GM12878 (cell line): ENCODE results near the gene SEC14L6. TPM values are rescaled to one million over a fixed set of nuclear protein-coding genes. Genes with fewer than 3 reads are reported as not detected.

Experiments
- ATAC-seq: fragments of 200-7000 bp; cut with Tn5 transposase; 3 replicates; pipeline ENCODE4 v1.9.1; 2020; ENCODE audit warnings: mild to moderate bottlenecking, moderate library complexity
- BruUV-seq: library from RNA; stranded (reverse); fragments of 400-500 nt; replicated peaks from 2 replicates; lab custom pipeline; 2021; lab: Mats Ljungman, UMichigan
- CTCF ChIA-PET: fragments of 300-600 bp; sonication (Branson Sonifier 250); formaldehyde crosslinking; extraction: SDS; loops from one replicate; lab custom pipeline; 2021; ENCODE audit warnings: inconsistent platforms; lab: Yijun Ruan, JAX
- POLR2A ChIA-PET: fragments of 350-600 bp; formaldehyde crosslinking; extraction: SDS; loops from one replicate; lab custom pipeline; 2021; ENCODE audit warnings: inconsistent platforms; lab: Charles Lee
- RAD21 ChIA-PET: fragments of 300-600 bp; sonication (Branson Sonifier 250); formaldehyde crosslinking; loops from one replicate; lab custom pipeline; 2023; ENCODE audit warnings: antibody characterized with exemption; ENCODE audit not compliant: unreplicated experiment; lab: Charles Lee
- SMC1A ChIA-PET: fragments of 300-600 bp; sonication (Branson Sonifier 250); formaldehyde crosslinking; loops from one replicate; lab custom pipeline; 2023; ENCODE audit not compliant: unreplicated experiment, uncharacterized antibody; lab: Charles Lee
- DNase-seq: peaks from one replicate; pipeline ENCODE4 v3.0.0-alpha.2; 2011; ENCODE audit warnings: low read depth, low spot score
- FAIRE-seq: peaks from 3 replicates; lab custom pipeline; 2011; peaks lifted over from hg19 to GRCh38; lab: Jason Lieb, UNC
- H2AFZ ChIP-seq: 2 replicates; pipeline ENCODE4 v1.6.0; 2011; ENCODE audit warnings: low read depth, low read length, control low read depth; ENCODE audit not compliant: control insufficient read depth
- H3K27ac ChIP-seq: 2 replicates; pipeline ENCODE4 v1.5.1; 2011; ENCODE audit warnings: control low read depth; ENCODE audit not compliant: control insufficient read depth, insufficient read depth
- H3K27me3 ChIP-seq, 2 experiments: replicated peaks in 1 of 2; 2 replicates each; pipeline versions ENCODE4 v1.6.0 to v1.6.1; 2011; ENCODE audit warnings: low read length in 1 of 2; ENCODE audit not compliant: control insufficient read depth in 2 of 2, insufficient read depth in 2 of 2
- H3K36me3 ChIP-seq, 2 experiments: 2 replicates each; pipeline ENCODE4 v1.5.1; 2011; ENCODE audit warnings: low read length in 1 of 2; ENCODE audit not compliant: control insufficient read depth in 2 of 2, insufficient read depth in 2 of 2
- H3K4me1 ChIP-seq: 2 replicates; pipeline ENCODE4 v1.6.1; 2011; ENCODE audit warnings: mild to moderate bottlenecking, low read length, moderate library complexity, mixed read lengths; ENCODE audit not compliant: control insufficient read depth, insufficient read depth
- H3K4me2 ChIP-seq: 2 replicates; pipeline ENCODE4 v1.6.0; 2011; ENCODE audit warnings: control low read depth; ENCODE audit not compliant: control insufficient read depth, insufficient read depth
- H3K4me3 ChIP-seq: fragments of 200-600 bp; sonication (generic); 2 replicates; pipeline ENCODE4 v1.5.1; 2016
- H3K79me2 ChIP-seq: 2 replicates; pipeline ENCODE4 v1.6.0; 2011; ENCODE audit warnings: low read length; ENCODE audit not compliant: control insufficient read depth, insufficient read depth
- H3K9ac ChIP-seq: 2 replicates; pipeline ENCODE4 v1.8.0; 2011; ENCODE audit warnings: low read length, control low read depth, mixed read lengths; ENCODE audit not compliant: control insufficient read depth, insufficient read depth
- H3K9me3 ChIP-seq: replicated peaks from 3 replicates; pipeline ENCODE4 v1.5.1; 2011; ENCODE audit warnings: mild to moderate bottlenecking, low read length; ENCODE audit not compliant: control insufficient read depth, insufficient read depth
- H4K20me1 ChIP-seq: 2 replicates; pipeline ENCODE4 v1.6.0; 2011; ENCODE audit not compliant: control insufficient read depth, insufficient read depth
- CBX3 ChIP-seq: fragments of 200-600 bp; sonication (generic); IDR thresholded peaks from 2 replicates; pipeline ENCODE4 v1.6.1; 2016; ENCODE audit warnings: low read depth, borderline replicate concordance
- ELK1 ChIP-seq: IDR thresholded peaks from 2 replicates; pipeline ENCODE4 v1.6.1; 2012; ENCODE audit warnings: low read depth, low read length, improper control_type of control experiment
- ETV6 ChIP-seq, 2 experiments: fragments of 450-650 bp in 1 of 2; IDR thresholded peaks in 1 of 2; conservative IDR thresholded peaks in 1 of 2; 2 replicates each; pipeline ENCODE4 v1.6.1; 2014; ENCODE audit warnings: antibody characterized with exemption in 1 of 2, borderline replicate concordance in 1 of 2, low read depth in 1 of 2, mild to moderate bottlenecking in 1 of 2, moderate library complexity in 1 of 2
- MYB ChIP-seq: fragments of 150-350 bp; IDR thresholded peaks from 2 replicates; pipeline ENCODE4 v1.6.1; 2014; ENCODE audit warnings: mild to moderate bottlenecking, low read depth, low read length, borderline replicate concordance
- NFXL1 ChIP-seq: fragments of 450-650 bp; IDR thresholded peaks from 2 replicates; pipeline ENCODE4 v1.6.1; 2017; ENCODE audit warnings: antibody characterized with exemption, mild to moderate bottlenecking, borderline replicate concordance
- NFYB ChIP-seq: IDR thresholded peaks from 2 replicates; pipeline ENCODE4 v1.6.1; 2011; ENCODE audit warnings: low read depth, mild to moderate bottlenecking, low read length, improper control_type of control experiment, moderate library complexity; ENCODE audit not compliant: insufficient read depth
- NR2C2 ChIP-seq: IDR thresholded peaks from 2 replicates; pipeline ENCODE4 v1.6.1; 2011; ENCODE audit warnings: borderline replicate concordance, low read depth; ENCODE audit not compliant: control insufficient read depth, insufficient read length
- PBX3 ChIP-seq: IDR thresholded peaks from 2 replicates; pipeline ENCODE4 v1.6.1; 2011; ENCODE audit warnings: mild to moderate bottlenecking, low read depth, low read length, moderate library complexity; ENCODE audit not compliant: insufficient replicate concordance
- RELB ChIP-seq: fragments of 450-650 bp; IDR thresholded peaks from 2 replicates; pipeline ENCODE4 v1.6.1; 2017; ENCODE audit warnings: low read depth, mild to moderate bottlenecking, moderate library complexity
- SKIL ChIP-seq: fragments of 450-650 bp; IDR thresholded peaks from 2 replicates; pipeline ENCODE4 v1.6.1; 2017; ENCODE audit warnings: mild to moderate bottlenecking, low read depth, inconsistent platforms; ENCODE audit not compliant: poor library complexity, severe bottlenecking
- SP1 ChIP-seq: IDR thresholded peaks from one replicate; pipeline ENCODE4 v1.6.1; 2011; ENCODE audit warnings: low read depth, low read length
- SRF ChIP-seq, 2 experiments: IDR thresholded peaks; 2 replicates each; pipeline ENCODE4 v1.6.1; 2011; ENCODE audit warnings: low read depth in 2 of 2, low read length in 2 of 2, mild to moderate bottlenecking in 1 of 2, moderate library complexity in 1 of 2
- TCF3 ChIP-seq: IDR thresholded peaks from 2 replicates; pipeline ENCODE4 v1.6.1; 2012; ENCODE audit warnings: low read depth, mild to moderate bottlenecking, low read length, borderline replicate concordance; ENCODE audit not compliant: insufficient read depth
- ZNF207 ChIP-seq: fragments of 450-650 bp; IDR thresholded peaks from 2 replicates; pipeline ENCODE4 v1.6.1; 2014; ENCODE audit warnings: antibody characterized with exemption, mild to moderate bottlenecking, borderline replicate concordance
- ZNF24 ChIP-seq: fragments of 450-650 bp; IDR thresholded peaks from 2 replicates; pipeline ENCODE4 v1.6.1; 2017; ENCODE audit warnings: antibody characterized with exemption, mild to moderate bottlenecking
- ZZZ3 ChIP-seq: IDR thresholded peaks from 2 replicates; pipeline ENCODE4 v1.6.1; 2011; ENCODE audit warnings: low read depth; ENCODE audit not compliant: control insufficient read depth, insufficient read length
- WGBS: methylation state at CpG from one replicate; pipeline ENCODE4 v1.1.6; 2016; ENCODE audit warnings: low lambda C conversion rate; ENCODE audit not compliant: insufficient replicate concordance, insufficient coverage; ENCODE audit errors: missing lambda C conversion rate; 5-methylcytosine and 5-hydroxymethylcytosine counted together
- in situ Hi-C: fragments of 300-500 bp; cut with MboI; formaldehyde crosslinking; loops from 9 replicates; pipeline ENCODE4 v1.14.3; 2018; ENCODE audit warnings: mixed read lengths
- intact Hi-C: fragments of 100-400 bp; cut with micrococcal nuclease; formaldehyde crosslinking; loops from one replicate; pipeline ENCODE4 v1.14.2; 2022; ENCODE audit not compliant: unreplicated experiment
- polyA plus RNA-seq, 11 experiments: library from polyadenylated mRNA; depleted of rRNA in 4 of 11; unstranded in 6 of 11; stranded (reverse) in 5 of 11; fragments of >200 nt; fragmentation: Nextera tagmentation in 4 of 11; fragmentation: Illumina TruSeq in 1 of 11; extraction: Ambion mirVana in 4 of 11; extraction: Trizol in 1 of 11; gene quantifications; 1 replicate in 1 of 11; 2 replicates in 10 of 11; pipeline versions ENCODE4 v1.2.1 to v1.2.3, GENCODE V29; 2011 to 2016; ENCODE audit warnings: inconsistent platforms in 2 of 11, missing spikeins in 2 of 11, low read depth in 1 of 11
- total RNA-seq, 4 experiments: library from RNA; depleted of rRNA in 3 of 4; stranded (reverse); fragments of >200 nt in 3 of 4; fragmentation: Illumina TruSeq in 1 of 4; extraction: Trizol in 1 of 4; gene quantifications; 2 replicates each; pipeline versions ENCODE4 v1.2.1 to v1.2.3, GENCODE V29; 2013 to 2021

SEC14L6 gene
- total and polyA plus RNA-seq, 10 of the 15 experiments (the other 5 are each of a cell fraction or from before 2014, with no cell fraction given) = not detected

- in situ Hi-C loops = no loop called here
- RAD21 ChIA-PET = no interaction called here
- TF ChIP-seq NFYB (no peak), ELK1 (no peak), SP1 (no peak), MYB (no peak), RELB (no peak), SKIL (no peak), CBX3 (no peak), ZNF207 (no peak), ZZZ3 (no peak), ZNF24 (no peak), NFXL1 (no peak), NR2C2 (no peak), SRF (IDR thresholded peaks at IDR 0.05; ENCODE audit: low read depth in 2 of 2, low read length in 2 of 2) (no peak), ETV6 (conservative IDR thresholded peaks at IDR 0.05 in 1 of 2, IDR thresholded peaks at IDR 0.05 in 1 of 2; ENCODE audit: borderline replicate concordance in 1 of 2, low read depth in 1 of 2) (no peak), PBX3 (no peak), TCF3 (no peak)
Measured at GRCh38 chr22:30547188-30547587, 647 bp upstream of the SEC14L6 start.

More at GRCh38 chr22:30547188-30547587, 647 bp upstream of the SEC14L6 start:
- DNase-seq (no peak), FAIRE-seq (no peak), ATAC-seq (no peak)
- intact Hi-C loops = no loop called here
- Histone ChIP-seq H3K27ac (no peak overlapping the region), H3K9ac (no peak overlapping the region), H3K27me3 (peaks cover 6 to 8% of the 10 kb centered on the region in 2 experiments; a peak in 3 of 4 replicates), H4K20me1 (no peaks in the 10 kb centered on the region), H2AFZ (no peak overlapping the region), H3K4me1 (no peaks in the 10 kb centered on the region), H3K79me2 (no peaks in the 10 kb centered on the region), H3K9me3 (no peaks in the 10 kb centered on the region), H3K4me3 (no peak overlapping the region), H3K4me2 (no peak overlapping the region), H3K36me3 (no peaks in the 10 kb centered on the region)
- no TSS peak for BruUV-seq
- POLR2A ChIA-PET = no interaction called here
- CTCF ChIA-PET = no interaction called here
- 28% methylated on average over 4 of the region's 4 CpGs for WGBS
- SMC1A ChIA-PET = no interaction called here
